Stimulated activated CD4-positive, alpha-beta T cell treated with anti-CD3 and anti-CD28 coated beads, Interleukin-15, amount 100 ng/mL, for 24 hours (primary cell): ENCODE results near the gene EYS.
"Not testable (repeated sequence)": the region's sequence is repeated elsewhere in the genome, so short reads cannot be mapped to it uniquely, and the experiment has no call there.

Source experiments
- DNase-seq: peaks from one replicate; pipeline ENCODE4 v3.0.0-alpha.2; 2020

The EYS gene

DNA sequence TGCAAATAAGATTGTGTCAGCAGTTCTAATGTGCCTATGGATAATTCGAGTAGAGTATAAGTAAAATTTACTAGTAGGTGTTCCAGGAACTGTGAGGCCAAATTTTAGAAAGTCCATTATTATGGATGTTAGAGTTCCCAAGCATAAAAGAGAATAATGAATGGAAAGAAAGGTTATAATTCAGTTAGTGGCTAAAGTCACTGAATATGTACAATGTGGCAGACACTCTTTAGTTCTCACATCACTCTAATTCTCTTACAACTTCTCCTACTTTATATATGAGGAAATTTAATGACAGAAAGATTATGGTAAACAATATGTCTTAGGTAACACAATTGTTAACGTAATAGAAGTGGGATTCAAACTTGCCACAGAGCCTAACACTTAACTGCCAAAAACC, 75.3 kb downstream of the EYS start:
- no peak for DNase-seq

DNA sequence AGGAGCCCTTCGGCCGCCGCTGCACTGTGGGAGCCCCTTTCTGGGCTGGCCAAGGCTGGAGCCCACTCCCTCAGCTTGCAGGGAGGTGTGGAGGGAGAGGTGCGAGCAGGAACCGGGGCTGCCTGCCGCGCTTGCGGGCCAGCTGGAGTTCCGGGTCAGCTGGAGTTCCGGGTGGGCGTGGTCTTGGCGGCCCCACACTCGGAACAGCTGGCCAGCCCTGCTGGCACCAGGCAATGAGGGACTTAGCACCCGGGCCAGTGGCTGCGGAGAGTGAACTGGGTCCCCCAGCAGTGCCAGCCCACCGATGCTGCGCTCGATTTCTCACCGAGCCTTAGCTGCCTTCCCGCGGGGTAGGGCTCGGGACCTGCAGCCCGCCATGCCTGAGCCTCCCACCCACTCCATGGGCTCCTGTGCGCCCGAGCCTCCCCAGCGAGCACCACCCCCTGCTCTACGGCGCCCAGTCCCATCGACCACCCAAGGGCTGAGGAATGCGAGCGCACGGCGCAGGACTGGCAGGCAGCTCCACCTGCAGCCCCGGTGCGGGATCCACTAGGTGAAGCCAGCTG, 79.5 kb downstream of the EYS start:
- not testable (repeated sequence) for DNase-seq

DNA sequence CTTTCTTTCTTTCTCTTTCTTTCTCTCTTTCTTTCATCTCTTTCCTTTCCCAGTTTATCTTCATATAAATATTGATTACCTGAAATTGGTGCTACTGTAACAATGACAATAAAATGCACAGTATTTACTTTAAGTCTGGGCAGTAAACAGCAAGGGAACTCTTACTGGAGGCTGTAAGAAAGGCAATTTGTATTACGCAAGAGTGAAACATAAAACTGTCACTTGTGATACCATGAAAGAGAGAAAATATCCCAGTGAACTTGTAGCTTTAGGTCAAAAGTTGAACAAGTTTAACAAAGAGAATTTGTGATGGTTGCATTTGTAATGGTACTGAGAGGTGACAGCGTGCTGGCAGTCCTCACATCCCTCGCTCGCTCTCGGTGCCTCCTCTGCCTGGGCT, 80.0 kb downstream of the EYS start:
- no peak for DNase-seq

DNA sequence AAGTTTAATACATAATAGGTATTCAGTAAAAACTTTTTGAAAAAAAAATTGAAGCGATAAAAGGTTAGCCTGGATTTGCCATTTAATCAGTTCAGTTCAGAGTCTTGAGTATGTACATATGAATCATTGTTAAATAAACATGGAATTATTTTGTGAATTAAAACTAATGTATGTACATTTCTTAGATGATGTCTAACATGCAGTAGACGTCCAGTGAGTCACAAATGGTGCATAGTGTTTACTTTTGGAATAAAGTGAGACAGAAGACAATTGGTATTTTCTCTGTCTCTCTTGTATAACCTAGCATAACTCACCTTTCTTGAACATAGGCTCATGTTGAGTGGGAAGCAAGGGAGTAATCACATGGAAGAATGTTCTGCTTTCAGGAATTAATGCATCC, 83.5 kb downstream of the EYS start:
- no peak for DNase-seq

DNA sequence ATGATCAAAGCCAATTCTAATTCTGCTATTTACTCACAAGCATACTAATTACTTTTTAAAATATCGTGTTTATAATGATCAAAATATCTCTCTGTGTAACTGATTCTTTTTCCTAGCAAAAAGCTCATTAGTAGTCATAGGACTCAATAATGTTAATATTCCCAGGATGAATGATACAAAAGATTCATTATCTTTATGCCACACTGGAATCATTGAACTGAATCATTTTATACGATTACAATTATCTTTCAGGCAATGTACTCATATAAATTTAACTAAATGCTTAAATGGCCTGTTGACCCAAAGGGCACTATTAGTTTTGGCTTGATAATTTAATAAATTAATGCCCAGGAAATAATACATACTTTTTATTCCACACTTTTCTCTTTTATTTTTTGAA, 96.3 kb downstream of the EYS start:
- no peak for DNase-seq

DNA sequence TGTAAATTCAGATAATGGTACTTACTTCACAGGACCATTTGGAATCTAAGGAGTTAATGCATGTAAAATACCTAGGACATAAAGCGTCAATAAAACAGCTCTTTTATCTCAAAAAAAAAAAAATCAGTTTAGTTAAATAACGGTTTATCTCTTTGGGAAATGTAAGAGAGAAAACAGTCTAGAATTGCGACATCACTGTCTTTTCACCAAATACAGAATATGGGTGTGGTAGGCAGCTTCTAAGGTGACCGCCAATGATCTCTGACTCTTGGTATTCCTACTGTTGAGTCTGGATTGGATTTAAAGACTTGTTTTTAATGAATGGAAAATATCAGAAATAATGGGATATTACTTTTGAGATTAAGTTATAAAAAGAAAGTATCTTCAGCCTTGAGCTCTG, 111.5 kb downstream of the EYS start:
- no peak for DNase-seq

DNA sequence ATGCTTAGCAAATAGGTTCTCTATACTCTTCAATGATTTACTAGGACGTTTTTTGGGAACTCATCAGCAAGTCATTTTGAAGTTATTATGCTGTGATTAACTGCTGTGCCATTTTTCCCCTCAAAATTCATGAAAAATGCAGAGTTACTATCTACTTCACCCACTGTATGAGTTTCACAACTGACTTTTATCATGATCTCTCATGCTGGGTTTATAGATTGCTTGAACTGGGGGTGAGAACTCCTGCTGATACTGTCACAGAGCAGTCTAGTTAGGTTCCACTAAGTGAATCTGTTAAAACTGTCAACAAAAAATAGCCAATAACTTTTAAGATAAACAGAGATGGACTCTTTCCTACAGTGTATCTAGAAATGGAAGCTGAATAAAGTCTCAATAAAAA, 136.7 kb downstream of the EYS start:
- DNase-seq = no peak

DNA sequence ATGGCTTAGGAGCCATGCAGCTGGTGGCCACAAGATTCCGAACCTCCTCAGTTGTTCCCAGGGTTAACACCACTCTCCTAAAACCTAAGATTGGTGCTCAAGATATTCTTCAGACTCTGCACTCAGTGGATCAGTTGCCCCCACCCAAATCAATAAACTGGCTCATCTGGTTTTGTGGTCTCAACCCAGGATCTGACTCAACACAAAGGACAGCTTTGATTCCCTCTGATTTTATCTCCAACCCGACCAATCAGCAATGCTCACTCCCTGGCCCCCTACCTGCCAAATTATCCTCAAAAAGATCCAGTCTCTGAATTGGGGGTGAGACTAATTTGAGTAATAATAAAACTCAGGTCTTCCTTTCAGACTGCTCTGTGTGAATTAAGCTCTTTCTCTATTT, 137.5 kb downstream of the EYS start:
- DNase-seq = no peak

DNA sequence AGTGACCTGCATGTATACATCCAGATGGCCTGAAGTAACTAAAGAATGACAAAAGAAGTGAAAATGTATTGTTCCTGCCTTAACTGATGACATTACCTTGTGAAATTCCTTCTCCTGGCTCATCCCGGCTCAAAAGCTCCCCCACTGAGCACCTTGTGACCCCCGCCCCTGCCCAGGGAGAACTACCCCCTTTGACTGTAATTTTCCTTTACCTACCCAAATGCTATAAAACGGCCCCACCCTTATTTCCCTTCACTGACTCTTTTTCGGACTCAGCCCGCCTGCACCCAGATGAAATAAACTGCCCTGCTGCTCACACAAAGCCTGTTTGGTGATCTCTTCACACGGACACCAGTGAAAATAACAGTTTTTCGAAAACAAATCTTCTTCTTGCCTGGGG, 138.0 kb downstream of the EYS start:
- DNase-seq = not testable (repeated sequence)

DNA sequence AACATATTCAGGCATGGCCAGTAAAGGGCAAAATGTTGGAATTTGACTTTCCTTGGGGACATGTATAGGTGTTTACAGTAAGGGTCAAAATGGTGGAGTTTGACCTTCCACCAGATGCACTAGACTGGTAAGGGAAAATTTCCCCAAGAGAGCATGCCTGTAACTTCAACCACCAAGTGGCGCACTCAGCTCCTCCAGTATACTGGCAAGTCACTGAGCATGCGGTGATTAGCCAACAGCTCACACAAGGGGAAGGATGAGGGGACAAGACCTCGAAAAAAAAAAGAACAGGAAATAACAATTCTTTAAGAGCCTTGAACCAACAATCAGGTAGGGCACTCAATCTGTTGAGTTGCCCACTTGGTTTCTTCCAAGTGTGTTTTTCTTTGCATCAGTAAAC, 140.9 kb downstream of the EYS start:
- no peak for DNase-seq

DNA sequence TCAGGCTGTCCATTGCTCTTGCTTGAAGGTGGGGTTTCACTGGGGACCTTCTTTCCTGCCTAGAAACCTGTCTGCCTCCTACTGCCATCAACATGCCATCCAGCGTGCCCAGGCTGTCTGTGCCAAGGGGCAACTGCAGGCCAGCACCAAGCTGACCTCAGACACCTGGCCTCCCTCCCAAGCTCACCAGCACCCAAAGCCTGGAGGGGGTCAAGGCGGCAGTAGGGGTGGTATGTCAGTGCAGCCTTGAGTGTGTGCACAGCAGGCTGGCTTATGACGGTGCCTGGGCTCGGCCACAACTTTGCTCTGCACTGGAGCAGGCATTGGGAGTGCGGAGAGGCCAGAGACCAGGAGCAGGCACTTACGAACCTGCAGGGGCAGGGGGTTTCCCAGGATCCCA, 149.0 kb downstream of the EYS start:
- no peak for DNase-seq

DNA sequence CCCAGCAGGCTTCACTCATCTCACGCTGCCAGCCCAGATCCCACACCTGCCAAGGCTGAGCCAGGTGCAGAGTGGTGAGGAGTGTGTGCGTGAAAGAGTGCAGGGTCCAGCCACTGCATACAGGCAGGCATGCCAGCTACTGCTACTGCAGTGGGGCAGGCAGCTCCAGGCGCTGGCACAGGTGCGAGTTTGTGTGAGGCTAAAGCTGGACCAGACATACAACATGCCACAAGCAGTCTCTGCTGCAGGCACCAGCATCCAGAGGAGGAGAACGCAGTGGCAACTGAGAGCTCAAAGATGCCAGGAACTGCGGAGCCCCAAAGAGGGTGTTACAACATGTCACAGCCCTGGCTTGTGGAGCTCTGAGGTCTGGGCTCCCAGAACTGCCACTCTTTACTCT, 149.8 kb downstream of the EYS start:
- no peak for DNase-seq

DNA sequence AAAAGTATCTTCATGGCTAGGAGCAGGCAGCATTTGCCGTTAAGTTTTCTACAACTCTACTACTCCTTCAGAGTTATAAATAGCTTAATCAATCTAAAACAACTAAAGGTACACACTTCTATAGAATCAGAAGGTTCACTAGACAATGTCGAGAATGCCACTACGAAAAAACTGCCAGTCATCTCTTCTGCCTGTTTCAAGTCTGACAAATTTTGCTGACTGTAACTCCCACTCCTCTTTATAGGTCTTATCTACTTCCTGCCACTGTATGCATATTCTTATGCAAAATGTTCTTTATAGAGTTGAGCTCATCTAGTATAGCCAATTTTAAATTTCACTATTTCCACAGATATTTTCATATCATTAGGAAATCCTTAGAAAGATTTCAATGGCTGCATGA, 160.1 kb downstream of the EYS start:
- no peak for DNase-seq

DNA sequence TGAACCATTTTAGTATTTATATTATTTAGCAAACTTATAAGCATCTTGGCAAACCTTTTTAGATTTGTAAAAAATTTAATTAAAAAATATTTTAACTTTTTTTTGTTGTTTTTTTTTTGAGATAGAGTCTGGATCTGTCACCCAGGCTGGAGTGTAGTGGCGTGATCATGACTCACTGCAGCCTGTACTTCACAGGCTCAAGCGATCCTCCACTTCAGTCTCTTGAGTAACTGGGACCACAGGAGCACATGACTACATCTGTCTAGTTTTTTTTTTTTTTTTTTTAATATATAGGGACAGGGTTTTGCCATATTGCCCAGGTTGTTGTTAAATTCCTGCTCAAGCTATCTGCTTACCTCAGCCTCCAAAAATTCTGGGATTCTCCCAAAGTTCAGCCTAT, 161.1 kb downstream of the EYS start:
- no peak for DNase-seq

DNA sequence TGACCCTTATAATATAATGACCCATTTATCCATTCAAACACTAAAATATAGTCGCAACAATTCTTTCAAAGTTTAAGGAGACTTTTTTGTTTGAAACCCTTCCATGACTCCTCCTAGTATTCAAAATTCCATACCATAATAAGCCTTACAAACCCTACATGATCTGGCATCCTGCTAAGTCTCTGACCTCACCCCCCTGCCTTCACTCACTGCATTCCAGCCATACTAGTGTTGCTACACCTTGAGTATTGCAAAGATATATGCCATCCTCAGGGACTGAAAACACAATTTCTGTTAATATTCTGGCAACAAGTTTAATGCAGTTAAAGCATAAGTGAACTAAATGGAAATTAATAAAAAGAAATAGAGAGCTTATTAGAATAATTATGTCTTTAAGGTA, 168.4 kb downstream of the EYS start:
- DNase-seq = no peak

DNA sequence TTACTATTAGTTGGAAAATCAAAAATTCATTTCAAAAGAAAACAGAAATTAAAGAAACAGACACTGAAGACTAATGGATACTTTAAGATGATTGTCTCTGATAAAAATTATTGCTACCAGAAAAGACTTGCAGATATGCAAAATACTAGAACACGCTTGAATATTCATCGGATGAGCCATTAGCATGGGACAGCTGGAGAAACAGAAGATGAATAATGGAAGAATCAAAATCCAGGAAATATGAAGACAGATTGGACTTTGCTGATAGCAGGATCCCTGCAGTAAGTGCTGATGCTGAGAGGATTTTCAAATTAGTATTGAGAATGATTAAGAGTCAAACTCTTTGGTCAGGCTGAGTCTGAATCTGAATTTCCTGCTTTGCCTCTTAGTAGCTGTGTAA, 169.4 kb downstream of the EYS start:
- DNase-seq = no peak

DNA sequence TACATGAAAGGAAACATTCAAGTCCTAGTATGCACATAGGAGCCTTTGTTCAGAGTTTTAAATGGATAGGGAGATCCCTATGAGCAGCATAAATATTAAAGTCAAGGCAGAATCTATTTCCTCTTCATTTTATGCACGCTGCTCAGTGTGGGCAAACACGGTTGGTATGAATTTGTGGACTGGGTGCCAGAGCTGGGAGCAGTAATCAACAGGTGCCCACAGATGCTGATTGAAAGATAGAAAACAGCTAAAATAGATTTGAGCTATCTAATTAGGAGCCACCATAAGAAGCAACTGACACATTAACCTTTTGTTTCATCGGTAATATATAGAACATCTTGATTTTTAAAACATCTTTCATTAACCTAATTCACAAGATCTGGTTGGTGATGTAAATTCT, 175.5 kb downstream of the EYS start:
- no peak for DNase-seq

DNA sequence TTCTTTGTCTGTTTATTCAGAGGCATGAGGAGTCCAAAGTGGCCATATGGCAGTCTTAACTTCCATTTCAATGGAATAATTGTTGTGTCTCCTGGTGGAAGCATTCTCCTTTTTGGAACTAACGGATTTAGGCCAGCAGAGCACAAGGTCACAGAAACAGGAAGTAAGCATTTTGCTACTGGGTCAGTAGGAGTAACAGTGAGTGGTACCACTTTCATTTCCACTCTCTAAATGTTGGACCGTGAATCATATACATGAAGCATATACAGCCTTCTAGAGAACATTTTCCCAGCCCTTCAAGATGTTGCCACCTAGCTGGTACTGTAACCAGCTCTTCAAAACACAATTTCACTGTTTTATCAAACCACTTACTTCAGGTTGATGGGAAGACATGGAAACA, 182.8 kb downstream of the EYS start:
- no peak for DNase-seq

DNA sequence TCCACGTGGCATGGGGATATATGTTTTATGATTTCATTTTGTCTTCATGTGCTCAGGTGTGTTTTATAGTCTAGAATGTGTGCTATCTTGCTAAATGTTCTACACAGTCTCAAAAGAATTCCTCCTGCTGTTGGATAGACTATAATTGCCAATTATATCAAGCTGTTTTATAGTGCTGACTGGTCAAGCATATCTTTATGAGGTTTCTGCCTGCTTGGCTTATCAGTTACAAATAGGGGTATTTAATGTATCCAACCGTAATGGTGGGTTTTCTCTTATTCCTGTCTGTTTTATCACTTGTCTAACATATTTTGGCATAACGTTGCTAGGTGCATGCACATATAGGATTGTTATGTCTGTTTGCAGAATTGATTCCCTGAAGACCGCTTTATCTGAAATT, 201.3 kb downstream of the EYS start:
- DNase-seq = no peak

DNA sequence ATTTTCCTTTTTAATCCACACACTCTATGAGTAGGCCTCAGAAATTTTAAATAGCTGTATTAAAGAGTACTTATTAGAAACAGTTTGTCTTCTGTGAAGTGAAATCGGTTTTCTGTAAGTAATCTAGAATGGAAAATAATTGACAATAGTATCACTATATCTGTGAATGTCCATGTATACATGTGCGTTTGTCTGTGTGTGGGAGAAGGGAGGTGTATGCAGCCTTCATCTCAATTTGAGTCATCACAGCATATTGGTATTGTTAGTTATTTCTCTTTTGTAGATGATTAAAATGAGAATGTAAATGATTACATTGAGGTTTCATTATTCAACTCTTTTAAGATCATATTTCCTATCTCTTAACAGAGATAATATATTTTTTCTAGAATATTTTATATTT, 206.0 kb downstream of the EYS start:
- DNase-seq = no peak

DNA sequence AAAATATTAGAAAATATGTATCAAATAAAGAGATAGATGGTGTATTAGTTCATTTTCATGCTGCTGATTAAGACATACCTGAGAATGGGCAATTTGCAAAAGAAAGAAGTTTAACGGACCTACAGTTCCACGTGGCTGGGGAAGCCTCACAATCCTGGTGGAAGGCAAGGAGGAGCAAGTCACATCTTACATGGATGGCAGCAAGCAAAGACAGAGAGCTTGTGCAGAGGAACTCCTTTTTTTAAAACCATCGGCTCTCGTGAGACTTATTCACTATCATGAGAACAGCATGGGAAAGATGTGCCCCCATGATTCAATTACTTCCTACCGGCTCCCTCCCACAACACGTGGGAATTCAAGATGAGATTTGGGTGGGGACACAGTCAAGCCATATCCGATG, 223.4 kb downstream of the EYS start:
- not testable (repeated sequence) for DNase-seq

DNA sequence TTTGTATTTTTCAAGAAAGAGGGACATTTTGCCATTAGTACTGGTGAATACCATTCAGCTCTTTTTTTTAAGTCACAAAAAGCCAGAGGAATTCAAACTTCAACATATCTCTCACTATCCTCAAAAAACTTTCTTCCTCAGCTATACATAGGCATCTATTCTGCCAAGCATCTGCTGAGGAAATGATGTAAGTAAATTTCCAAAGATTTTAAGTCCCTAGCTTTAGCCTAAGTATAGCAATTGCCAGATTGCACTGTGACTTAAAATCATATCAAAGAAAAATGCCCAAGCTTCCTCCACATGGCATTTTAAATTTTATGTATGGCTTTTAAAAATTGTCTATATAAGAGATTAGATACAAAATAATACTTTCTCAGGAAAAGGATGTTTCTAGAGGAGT, 237.4 kb downstream of the EYS start:
- no peak for DNase-seq

DNA sequence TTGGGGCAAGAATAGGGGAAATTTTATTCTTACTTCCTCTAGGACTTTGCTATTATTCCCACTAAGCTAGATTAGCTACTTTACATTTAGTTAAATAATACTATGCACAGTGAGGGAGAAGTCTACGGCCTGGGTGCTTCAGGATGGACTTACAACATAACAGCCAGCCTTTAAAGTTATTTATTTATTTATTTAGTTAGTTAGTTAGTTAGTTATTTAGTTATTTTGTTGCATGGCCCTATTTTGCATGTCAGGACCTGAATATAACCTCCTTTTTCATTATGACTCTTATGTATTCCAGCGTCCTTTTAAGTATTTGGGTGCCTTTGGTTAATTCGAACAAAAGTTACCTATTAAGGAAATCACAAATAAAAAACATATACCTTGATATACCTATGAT, 238.7 kb downstream of the EYS start:
- no peak for DNase-seq

DNA sequence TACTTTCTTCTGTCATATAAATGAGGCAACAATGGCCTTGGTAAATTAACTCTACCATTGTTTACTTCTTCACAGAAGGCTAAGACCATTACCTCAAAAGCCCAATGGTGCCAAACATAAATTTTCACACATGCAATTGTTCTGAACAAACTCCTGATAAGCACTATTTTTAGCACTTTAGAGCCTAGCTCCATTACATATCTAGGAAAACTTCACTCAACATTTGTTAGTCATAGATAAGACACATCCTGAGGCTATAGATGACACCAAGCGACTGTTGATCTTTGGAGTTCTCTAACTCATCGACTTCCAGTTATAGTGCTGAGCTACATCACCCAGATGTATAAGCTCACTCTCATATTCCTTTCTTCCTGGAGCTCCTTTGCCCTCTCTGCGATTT, 245.9 kb downstream of the EYS start:
- DNase-seq = no peak

DNA sequence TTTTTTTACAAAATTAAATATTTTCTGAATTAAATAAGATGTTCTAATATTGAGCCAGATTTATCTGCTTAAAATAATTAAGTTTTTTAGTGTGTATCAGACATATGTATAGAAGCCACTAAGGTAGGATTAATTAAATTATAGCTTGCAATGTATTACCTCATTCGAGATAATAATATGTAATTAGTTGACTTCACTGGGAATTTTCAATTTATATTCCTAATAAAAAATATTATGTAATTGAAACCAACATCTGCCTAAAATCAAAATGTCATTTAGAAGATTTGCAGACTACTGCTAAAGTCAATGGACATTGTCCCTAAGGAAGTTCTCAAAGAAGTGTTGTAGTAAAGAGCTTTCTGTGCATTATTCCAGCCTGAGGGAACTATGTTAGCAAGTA, 254.7 kb downstream of the EYS start:
- no peak for DNase-seq

DNA sequence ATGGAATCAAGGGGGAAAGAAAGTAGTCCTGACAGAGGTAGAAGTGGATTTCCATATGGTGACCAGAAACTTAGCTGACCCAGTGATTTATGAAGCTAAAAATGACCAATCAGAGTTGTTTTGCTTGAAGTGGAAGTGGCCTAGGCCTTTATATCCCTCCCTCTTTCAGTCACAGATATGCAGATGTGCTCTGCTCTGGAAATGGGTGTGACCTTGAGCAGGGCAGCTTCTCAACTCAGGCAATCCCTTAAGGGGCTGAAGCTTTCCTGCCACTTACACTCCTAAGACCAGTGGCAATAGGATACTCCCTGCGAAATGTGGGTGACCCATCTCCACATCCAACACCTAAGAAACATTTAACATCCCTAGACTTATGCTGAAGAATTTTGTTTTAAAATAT, 256.6 kb downstream of the EYS start:
- no peak for DNase-seq
